PC-9 (cell line): ENCODE results near the gene SMG6. TPM values are rescaled to one million over a fixed set of nuclear protein-coding genes. Genes with fewer than 3 reads are reported as not detected.

Experiments used
- BruUV-seq: library from RNA; stranded (reverse); fragments of 400-500 nt; replicated peaks from 2 replicates; lab custom pipeline; 2021; lab: Mats Ljungman, UMichigan
- CTCF ChIA-PET: fragments of 300-600 bp; sonication (Branson Sonifier 250); formaldehyde crosslinking; loops from one replicate; lab custom pipeline; 2022; ENCODE audit warnings: antibody characterized with exemption; lab: Charles Lee
- POLR2A ChIA-PET: fragments of 300-600 bp; sonication (Branson Sonifier 250); formaldehyde crosslinking; loops from one replicate; lab custom pipeline; 2022; ENCODE audit warnings: antibody characterized with exemption; ENCODE audit not compliant: unreplicated experiment; lab: Charles Lee
- DNase-seq, 2 experiments: peaks; one replicate each; pipeline versions ENCODE4 v3.0.0 to v3.0.0-alpha.2; 2015 to 2022; ENCODE audit warnings: mixed read lengths in 1 of 2
- H2AFZ ChIP-seq: fragments of 200-600 bp; sonication (generic); 2 replicates; pipeline ENCODE4 v1.8.1; 2017; ENCODE audit warnings: antibody characterized with exemption
- H3F3A ChIP-seq: fragments of 200-600 bp; sonication (generic); 2 replicates; pipeline ENCODE4 v1.8.1; 2017; ENCODE audit warnings: antibody characterized with exemption, mild to moderate bottlenecking, low read depth; ENCODE audit not compliant: insufficient read depth
- H3K27ac ChIP-seq: fragments of 200-600 bp; sonication (generic); 2 replicates; pipeline ENCODE4 v1.6.1; 2016; ENCODE audit warnings: mixed run types
- H3K27me3 ChIP-seq: fragments of 200-600 bp; sonication (generic); 2 replicates; pipeline ENCODE4 v1.6.1; 2016; ENCODE audit warnings: low read depth, mixed run types; ENCODE audit not compliant: insufficient read depth
- H3K36me3 ChIP-seq: fragments of 200-600 bp; sonication (generic); 2 replicates; pipeline ENCODE4 v1.6.1; 2016; ENCODE audit warnings: low read depth, mixed run types
- H3K4me1 ChIP-seq: fragments of 200-600 bp; sonication (generic); replicated peaks from 2 replicates; pipeline ENCODE4 v1.6.1; 2016; ENCODE audit warnings: mixed run types; ENCODE audit not compliant: insufficient read depth
- H3K4me2 ChIP-seq: fragments of 200-600 bp; sonication (generic); 2 replicates; pipeline ENCODE4 v1.6.1; 2017; ENCODE audit warnings: mixed run types
- H3K4me3 ChIP-seq: fragments of 200-600 bp; sonication (generic); 2 replicates; pipeline ENCODE4 v1.6.1; 2016; ENCODE audit warnings: mixed run types
- H3K79me2 ChIP-seq: fragments of 200-600 bp; sonication (generic); 2 replicates; pipeline ENCODE4 v1.6.1; 2017; ENCODE audit warnings: low read depth, mixed run types
- H3K9me2 ChIP-seq: fragments of 200-600 bp; sonication (generic); 2 replicates; pipeline ENCODE4 v1.8.1; 2017; ENCODE audit warnings: mild to moderate bottlenecking; ENCODE audit not compliant: insufficient read depth
- H3K9me3 ChIP-seq: fragments of 200-600 bp; sonication (generic); 2 replicates; pipeline ENCODE4 v1.8.1; 2016; ENCODE audit warnings: low read depth; ENCODE audit not compliant: insufficient read depth
- H4K20me1 ChIP-seq: fragments of 200-600 bp; sonication (generic); 2 replicates; pipeline ENCODE4 v1.8.1; 2017; ENCODE audit not compliant: insufficient read depth
- EZH2 ChIP-seq: fragments of 200-600 bp; sonication (generic); IDR thresholded peaks from 2 replicates; pipeline ENCODE4 v1.8.0; 2017; ENCODE audit warnings: antibody characterized with exemption, low read depth
- intact Hi-C: fragments of 100-400 bp; cut with micrococcal nuclease; formaldehyde crosslinking; loops from one replicate; pipeline ENCODE4 v1.10.0; 2022; ENCODE audit not compliant: unreplicated experiment
- total RNA-seq: library from RNA; stranded (reverse); gene quantifications from 2 replicates; pipeline ENCODE4 v1.2.3, GENCODE V29; 2021
- TF ChIP-seq, protein P1 (sequence below): fragments of 200-600 bp; sonication (generic); conservative IDR thresholded peaks from 2 replicates; pipeline ENCODE4 v1.6.1; 2017; ENCODE audit warnings: mixed run types, antibody characterized with exemption, mild to moderate bottlenecking, moderate library complexity

The SMG6 gene
- total RNA-seq, 1 experiment from 2014 or later, result 43.1 TPM

GRCh38 chr17:2177235-2177811 lies 126.3 kb downstream of the SMG6 start:
- Histone ChIP-seq H3K4me2 (no peak overlapping the region), H3K9me2 (no peaks in the 10 kb centered on the region), H3K9me3 (no peaks in the 10 kb centered on the region), H3K27ac (no peak overlapping the region), H2AFZ (no peak overlapping the region), H4K20me1 (no peaks in the 10 kb centered on the region; the same call in 1 of the 2 replicates), H3K27me3 (no peaks in the 10 kb centered on the region), H3K36me3 (no peaks in the 10 kb centered on the region), H3K4me1 (no peaks in the 10 kb centered on the region), H3K4me3 (no peak overlapping the region), H3K79me2 (no peaks in the 10 kb centered on the region), H3F3A (no peaks in the 10 kb centered on the region; the same call in 1 of the 2 replicates)
- intact Hi-C loops, result no loop called here
- ChIA-PET POLR2A (interaction anchor here (0.7 kb wide), 1 partner anchor 21 kb away, joined by 5 read pairs; no protein-coding TSS in a partner anchor), CTCF (interaction anchor here (0.6 kb wide), 1 partner anchor 154 kb away, joined by 8 read pairs; no protein-coding TSS in a partner anchor)
- BruUV-seq, result no TSS peak
- TF ChIP-seq, protein P1, sequence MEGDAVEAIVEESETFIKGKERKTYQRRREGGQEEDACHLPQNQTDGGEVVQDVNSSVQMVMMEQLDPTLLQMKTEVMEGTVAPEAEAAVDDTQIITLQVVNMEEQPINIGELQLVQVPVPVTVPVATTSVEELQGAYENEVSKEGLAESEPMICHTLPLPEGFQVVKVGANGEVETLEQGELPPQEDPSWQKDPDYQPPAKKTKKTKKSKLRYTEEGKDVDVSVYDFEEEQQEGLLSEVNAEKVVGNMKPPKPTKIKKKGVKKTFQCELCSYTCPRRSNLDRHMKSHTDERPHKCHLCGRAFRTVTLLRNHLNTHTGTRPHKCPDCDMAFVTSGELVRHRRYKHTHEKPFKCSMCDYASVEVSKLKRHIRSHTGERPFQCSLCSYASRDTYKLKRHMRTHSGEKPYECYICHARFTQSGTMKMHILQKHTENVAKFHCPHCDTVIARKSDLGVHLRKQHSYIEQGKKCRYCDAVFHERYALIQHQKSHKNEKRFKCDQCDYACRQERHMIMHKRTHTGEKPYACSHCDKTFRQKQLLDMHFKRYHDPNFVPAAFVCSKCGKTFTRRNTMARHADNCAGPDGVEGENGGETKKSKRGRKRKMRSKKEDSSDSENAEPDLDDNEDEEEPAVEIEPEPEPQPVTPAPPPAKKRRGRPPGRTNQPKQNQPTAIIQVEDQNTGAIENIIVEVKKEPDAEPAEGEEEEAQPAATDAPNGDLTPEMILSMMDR, result no peak
- TF ChIP-seq EZH2, result no peak
- DNase-seq, result no peak

DNA sequence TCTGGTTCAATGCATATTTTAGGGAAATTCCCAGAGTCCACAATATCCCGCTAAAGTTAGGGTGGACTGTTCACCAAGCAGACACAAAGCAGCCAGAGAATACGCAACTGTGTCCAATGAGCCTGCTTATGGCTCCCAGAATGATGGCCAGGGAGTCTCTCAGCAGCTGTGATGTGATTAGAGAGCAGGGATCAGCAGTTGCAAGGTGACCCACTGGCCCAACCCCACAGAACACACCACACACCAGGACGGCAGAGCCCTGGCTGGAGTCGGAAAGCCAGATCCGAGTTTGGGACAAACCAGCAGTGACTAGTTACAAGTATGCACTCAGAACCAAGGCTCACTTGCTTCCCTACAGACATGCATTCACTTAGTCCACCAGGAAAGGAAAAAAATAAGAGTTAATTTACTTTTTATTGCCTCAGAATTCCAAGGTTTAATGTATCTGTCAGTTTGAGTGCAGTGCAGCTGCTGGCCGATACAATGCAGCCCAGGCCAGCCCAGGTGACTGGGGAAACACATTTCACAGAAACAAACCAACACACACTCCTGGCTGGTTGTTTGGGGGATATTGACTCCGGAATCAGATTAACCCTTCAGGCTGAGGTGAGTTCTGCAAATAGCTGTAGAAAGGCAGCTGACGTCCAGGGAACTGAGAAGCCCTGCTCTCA lies 127.0 kb downstream of the SMG6 start:
- Histone ChIP-seq H3K4me3 (no peak overlapping the region), H3K9me2 (no peaks in the 10 kb centered on the region), H3K36me3 (no peaks in the 10 kb centered on the region), H3K9me3 (no peaks in the 10 kb centered on the region), H3K79me2 (no peaks in the 10 kb centered on the region), H3K4me1 (no peaks in the 10 kb centered on the region), H3K27ac (no peak overlapping the region), H3K4me2 (no peak overlapping the region), H3K27me3 (no peaks in the 10 kb centered on the region), H4K20me1 (no peaks in the 10 kb centered on the region; the same call in 1 of the 2 replicates), H3F3A (no peaks in the 10 kb centered on the region; the same call in 1 of the 2 replicates), H2AFZ (no peak overlapping the region)
- intact Hi-C loops, result no loop called here
- POLR2A ChIA-PET, result no interaction called here
- BruUV-seq, result no TSS peak
- CTCF ChIA-PET, result no interaction called here
- DNase-seq, result no peak
- TF ChIP-seq, protein P1, result no peak

GRCh38 chr17:2175294-2175628 lies 128.3 kb downstream of the SMG6 start:
- no TSS peak for BruUV-seq

More at GRCh38 chr17:2175294-2175628, 128.3 kb downstream of the SMG6 start:
- TF ChIP-seq, protein P1, result no peak
- no peak for TF ChIP-seq EZH2
- ChIA-PET POLR2A (no interaction called here), CTCF (no interaction called here)
- no peaks in the 10 kb centered on the region for H3K9me3 ChIP-seq
- H3K4me1 ChIP-seq, result no peaks in the 10 kb centered on the region
- no peak overlapping the region for H2AFZ ChIP-seq
- no peaks in the 10 kb centered on the region for H3K9me2 ChIP-seq
- no peaks in the 10 kb centered on the region; the same call in 1 of the 2 replicates for H3F3A ChIP-seq
- H3K27me3 ChIP-seq, result no peaks in the 10 kb centered on the region
- H3K4me3 ChIP-seq, result no peak overlapping the region
- DNase-seq, result no peak
- no peaks in the 10 kb centered on the region for H3K36me3 ChIP-seq
- H3K79me2 ChIP-seq, result no peaks in the 10 kb centered on the region
- H3K4me2 ChIP-seq, result no peak overlapping the region
- intact Hi-C loops, result no loop called here
- H4K20me1 ChIP-seq, result no peaks in the 10 kb centered on the region; the same call in 1 of the 2 replicates
- no peak overlapping the region for H3K27ac ChIP-seq
